IMR-90 (cell line): ENCODE results near the gene LUC7L2. TPM values are rescaled to one million over a fixed set of nuclear protein-coding genes. Genes with fewer than 3 reads are reported as not detected.

Source experiments
- ATAC-seq: fragments of 200-7000 bp; cut with Tn5 transposase; 2 replicates; pipeline ENCODE4 v1.9.1; 2020; ENCODE audit warnings: low read depth, mild to moderate bottlenecking, moderate library complexity
- BruUV-seq: library from RNA; stranded (reverse); fragments of 400-500 nt; replicated peaks from 2 replicates; lab custom pipeline; 2021; lab: Mats Ljungman, UMichigan
- CTCF ChIA-PET: fragments of 300-600 bp; formaldehyde crosslinking; extraction: SDS; loops from one replicate; lab custom pipeline; 2021; ENCODE audit warnings: antibody characterized with exemption; lab: Yijun Ruan, JAX
- POLR2A ChIA-PET: fragments of 300-600 bp; sonication (Branson Sonifier 250); formaldehyde crosslinking; loops from one replicate; lab custom pipeline; 2022; ENCODE audit warnings: antibody characterized with exemption; ENCODE audit not compliant: unreplicated experiment; lab: Charles Lee
- DNase-seq: peaks from one replicate; pipeline ENCODE4 v3.0.0; 2013
- H2AFZ ChIP-seq: replicated peaks from 2 replicates; pipeline ENCODE3; 2013; ENCODE audit warnings: low read length, mild to moderate bottlenecking; ENCODE audit not compliant: poor library complexity
- H2AK5ac ChIP-seq: 2 replicates; pipeline ENCODE4 v1.6.1; 2013; ENCODE audit warnings: low read depth, low read length, inconsistent platforms
- H2AK9ac ChIP-seq: replicated peaks from 2 replicates; pipeline ENCODE3; 2013; ENCODE audit warnings: mild to moderate bottlenecking, low read depth, low read length, moderate library complexity; ENCODE audit not compliant: poor library complexity
- H2BK120ac ChIP-seq: 2 replicates; pipeline ENCODE4 v1.6.1; 2013; ENCODE audit warnings: low read depth, low read length, inconsistent platforms
- H2BK15ac ChIP-seq: 3 replicates; pipeline ENCODE4 v1.6.1; 2013; ENCODE audit warnings: low read depth, low read length, inconsistent platforms
- H2BK20ac ChIP-seq: 2 replicates; pipeline ENCODE4 v1.6.1; 2013; ENCODE audit warnings: low read depth, mild to moderate bottlenecking, inconsistent platforms, low read length, moderate library complexity
- H2BK5ac ChIP-seq: 2 replicates; pipeline ENCODE4 v1.6.1; 2013; ENCODE audit warnings: mild to moderate bottlenecking, low read depth, low read length, inconsistent platforms; ENCODE audit not compliant: poor library complexity, severe bottlenecking
- H3K14ac ChIP-seq: replicated peaks from 2 replicates; pipeline ENCODE4 v1.6.1; 2013; ENCODE audit warnings: low read depth, low read length, inconsistent platforms
- H3K18ac ChIP-seq: 2 replicates; pipeline ENCODE4 v1.6.1; 2013; ENCODE audit warnings: low read depth, low read length, control low read depth
- H3K23ac ChIP-seq: 2 replicates; pipeline ENCODE4 v1.6.1; 2013; ENCODE audit warnings: low read depth, low read length, inconsistent platforms
- H3K27ac ChIP-seq: 2 replicates; pipeline ENCODE4 v1.5.1; 2013; ENCODE audit warnings: mild to moderate bottlenecking, control low read depth, low read length; ENCODE audit not compliant: insufficient read depth
- H3K27me3 ChIP-seq: 2 replicates; pipeline ENCODE4 v1.6.1; 2013; ENCODE audit warnings: low read length; ENCODE audit not compliant: control insufficient read depth, insufficient read depth
- H3K36me3 ChIP-seq: 2 replicates; pipeline ENCODE4 v1.6.1; 2013; ENCODE audit warnings: low read length, mixed read lengths; ENCODE audit not compliant: control insufficient read depth, insufficient read depth
- H3K4ac ChIP-seq: 2 replicates; pipeline ENCODE4 v1.6.1; 2013; ENCODE audit warnings: low read depth, low read length, inconsistent platforms
- H3K4me1 ChIP-seq: 2 replicates; pipeline ENCODE4 v1.6.1; 2013; ENCODE audit warnings: low read length, mixed read lengths; ENCODE audit not compliant: control insufficient read depth, insufficient read depth
- H3K4me2 ChIP-seq: 2 replicates; pipeline ENCODE4 v1.6.1; 2013; ENCODE audit warnings: low read depth, mild to moderate bottlenecking, control low read depth, low read length, moderate library complexity
- H3K4me3 ChIP-seq: 2 replicates; pipeline ENCODE4 v1.5.1; 2013; ENCODE audit warnings: low read depth, mild to moderate bottlenecking, control low read depth, low read length, moderate library complexity; ENCODE audit not compliant: insufficient read depth
- H3K56ac ChIP-seq: 2 replicates; pipeline ENCODE4 v1.6.1; 2013; ENCODE audit warnings: low read length, inconsistent platforms; ENCODE audit not compliant: insufficient read depth; ENCODE audit errors: extremely low read depth
- H3K79me1 ChIP-seq, 2 experiments: 2 replicates each; pipeline ENCODE4 v1.6.1; 2013; ENCODE audit warnings: low read length in 2 of 2, inconsistent platforms in 1 of 2, low read depth in 1 of 2
- H3K9ac ChIP-seq: 2 replicates; pipeline ENCODE4 v1.6.1; 2013; ENCODE audit warnings: low read depth, low read length, control low read depth
- H3K9me1 ChIP-seq: 2 replicates; pipeline ENCODE4 v1.6.1; 2013; ENCODE audit warnings: low read length, inconsistent platforms; ENCODE audit not compliant: insufficient read depth
- H3K9me3 ChIP-seq: 2 replicates; pipeline ENCODE4 v1.6.1; 2013; ENCODE audit warnings: low read length; ENCODE audit not compliant: control insufficient read depth, insufficient read depth
- H4K20me1 ChIP-seq: 2 replicates; pipeline ENCODE4 v1.6.1; 2013; ENCODE audit warnings: low read length, inconsistent platforms; ENCODE audit not compliant: insufficient read depth
- H4K5ac ChIP-seq: 2 replicates; pipeline ENCODE4 v1.6.1; 2013; ENCODE audit warnings: mild to moderate bottlenecking, low read depth, low read length, control low read depth
- H4K8ac ChIP-seq, 2 experiments: 2 replicates each; pipeline ENCODE4 v1.6.1; 2013; ENCODE audit warnings: low read depth in 2 of 2, low read length in 2 of 2, control low read depth in 1 of 2, inconsistent platforms in 1 of 2
- H4K91ac ChIP-seq: 2 replicates; pipeline ENCODE4 v1.6.1; 2013; ENCODE audit warnings: low read depth, low read length, inconsistent platforms; ENCODE audit not compliant: insufficient read depth
- CEBPB ChIP-seq: IDR thresholded peaks from 2 replicates; pipeline ENCODE4 v1.6.1; 2012; ENCODE audit warnings: low read depth, low read length, improper control_type of control experiment
- CHD1 ChIP-seq: IDR thresholded peaks from 2 replicates; pipeline ENCODE4 v1.6.1; 2012; ENCODE audit warnings: low read depth, low read length, improper control_type of control experiment
- FOS ChIP-seq: fragments of 150-350 bp; IDR thresholded peaks from 2 replicates; pipeline ENCODE4 v1.6.1; 2016; ENCODE audit warnings: low read depth, low read length
- MAFK ChIP-seq: IDR thresholded peaks from 2 replicates; pipeline ENCODE4 v1.6.1; 2012; ENCODE audit warnings: low read depth, low read length, improper control_type of control experiment
- WGBS, 2 experiments: methylation state at CpG; one replicate each; pipeline versions ENCODE4 v1.1.5 to v1.1.7; 2013; ENCODE audit warnings: missing lambda C conversion rate in 2 of 2; ENCODE audit not compliant: insufficient read length in 1 of 2; ENCODE audit errors: extremely low coverage in 2 of 2; 5-methylcytosine and 5-hydroxymethylcytosine counted together
- dilution Hi-C: fragments of 300-500 bp; cut with HindIII; formaldehyde crosslinking; loops from one replicate; pipeline ENCODE4 v1.14.3; 2018; ENCODE audit warnings: low sequenced_read_pairs; ENCODE audit not compliant: unreplicated experiment
- in situ Hi-C: fragments of 300-500 bp; cut with MboI; formaldehyde crosslinking; loops from 3 replicates; pipeline ENCODE4 v1.14.3; 2019; ENCODE audit warnings: low sequenced_read_pairs, inconsistent platforms, mixed read lengths
- intact Hi-C: fragments of 100-400 bp; cut with micrococcal nuclease; formaldehyde crosslinking; loops from 2 replicates; pipeline ENCODE4 v1.10.0; 2022
- polyA plus RNA-seq, 3 experiments: library from polyadenylated mRNA; depleted of rRNA; stranded (reverse); fragments of >200 nt; gene quantifications; 2 replicates each; pipeline ENCODE4 v1.2.3, GENCODE V29; 2012; ENCODE audit warnings: low replicate concordance in 1 of 3
- total RNA-seq: library from RNA; depleted of rRNA; stranded (reverse); fragments of >200 nt; gene quantifications from 2 replicates; pipeline ENCODE4 v1.2.3, GENCODE V29; 2012

The LUC7L2 gene
- total and polyA plus RNA-seq, 2 of the 4 experiments (the other 2 are of a cell fraction), result 14.9 to 31.8 TPM

DNA sequence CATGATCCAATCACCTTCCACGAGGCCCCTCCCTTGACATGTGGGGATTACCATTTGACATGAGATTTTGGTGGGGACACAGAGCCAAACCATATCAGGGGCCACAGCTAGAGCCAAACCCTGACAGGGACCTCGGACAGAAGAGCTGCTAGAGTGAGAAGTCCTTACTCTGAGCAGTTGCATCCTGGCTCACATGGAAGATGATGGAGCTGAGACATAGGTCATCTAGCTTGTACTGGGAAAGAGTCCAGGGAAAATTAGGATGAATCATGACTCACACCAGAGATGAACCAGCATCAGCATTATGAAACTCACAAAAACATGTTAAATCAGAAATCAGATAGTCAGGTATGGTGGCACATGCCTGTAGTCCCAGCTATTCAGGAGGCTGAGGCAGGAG, 31.3 kb upstream of the LUC7L2 start:
- POLR2A ChIA-PET, result no interaction called here
- WGBS, 2 experiments, result no CpG with 5 or more reads among the region's 2 CpGs

More for the DNA sequence above, 31.3 kb upstream of the LUC7L2 start:
- Histone ChIP-seq H3K9me1 (no peaks in the 10 kb centered on the region), H3K27ac (no peak overlapping the region), H3K4me1 (no peaks in the 10 kb centered on the region), H2AK9ac (no peak overlapping the region), H3K18ac (no peak overlapping the region), H3K9me3 (no peaks in the 10 kb centered on the region), H4K20me1 (no peaks in the 10 kb centered on the region), H3K23ac (no peak overlapping the region), H4K91ac (no peak overlapping the region), H4K5ac (no peak overlapping the region), H2AK5ac (no peak overlapping the region), H3K14ac (no peak overlapping the region), H3K4me2 (no peak overlapping the region), H3K9ac (no peak overlapping the region), H4K8ac (no peak overlapping the region), H2BK15ac (no peak overlapping the region), H3K56ac (no peak overlapping the region), H3K79me1 (no peaks in the 10 kb centered on the region), H2BK20ac (no peak overlapping the region), H3K4ac (no peak overlapping the region), H3K4me3 (no peak overlapping the region), H3K27me3 (no peaks in the 10 kb centered on the region), H2BK120ac (no peak overlapping the region), H3K36me3 (no peaks in the 10 kb centered on the region), H2BK5ac (no peak overlapping the region), H2AFZ (peak overlapping the region; percentile 34)
- dilution Hi-C loops (no loop called here), intact Hi-C loops (no loop called here), in situ Hi-C loops (no loop called here)
- TF ChIP-seq FOS (peak; percentile 55), CEBPB (peak; percentile 55; the same call in 1 of the 2 replicates), MAFK (peak; percentile 47), CHD1 (no peak)
- CTCF ChIA-PET, result no interaction called here
- ATAC-seq (peak; percentile 94), DNase-seq (peak; percentile 95)
- no TSS peak for BruUV-seq
